ENCODE results near the gene BICC1.

Gene BICC1

GRCh38 chr10:58512491-58513187, at the start of gene BICC1:
Gene BICC1 (plus strand): TSS chr10:58512872. CDS start chr10:58513144, 272 bp downstream.
- TF ChIP-seq CTCF (IDR thresholded peaks at IDR 0.05; ENCODE audit: low read depth, low read length, missing control alignments): no peak
- DNase-seq (ENCODE audit: low read depth): no peak
- in situ Hi-C loops (cut with HindIII; ENCODE audit: low sequenced_read_pairs): no loop called here
- peak within 1 kb of the TSS; percentile 75 for H3K4me3 ChIP-seq (ENCODE audit: low read depth, low read length)

DNA sequence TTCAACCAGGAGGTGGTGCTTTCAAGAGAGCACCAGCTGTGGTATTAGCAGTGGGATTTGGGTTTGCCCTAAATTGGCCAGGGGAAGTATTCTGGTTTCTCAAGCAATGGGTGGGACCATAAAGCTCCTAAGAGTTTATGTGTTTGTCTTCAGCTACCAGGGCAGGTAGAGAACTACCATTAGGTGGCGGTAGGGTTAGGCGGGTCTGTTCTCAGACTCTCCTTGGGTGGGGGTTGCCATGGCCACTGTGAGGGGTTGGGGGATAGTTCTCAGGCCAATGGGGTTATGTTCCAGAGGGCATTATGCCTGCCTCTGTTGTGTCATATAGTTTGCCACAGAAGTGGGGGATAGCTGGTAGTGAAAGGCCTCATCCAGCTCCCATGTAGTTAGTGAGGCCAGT, 47.7 kb upstream of the BICC1 start:
- no peak for TF ChIP-seq CTCF (IDR thresholded peaks at IDR 0.05; ENCODE audit: low read depth, low read length, missing control alignments)
- no peak overlapping the region for H3K4me3 ChIP-seq (ENCODE audit: low read depth, low read length)
- no peak for DNase-seq (ENCODE audit: low read depth)
- in situ Hi-C loops (cut with HindIII; ENCODE audit: low sequenced_read_pairs): no loop called here

DNA sequence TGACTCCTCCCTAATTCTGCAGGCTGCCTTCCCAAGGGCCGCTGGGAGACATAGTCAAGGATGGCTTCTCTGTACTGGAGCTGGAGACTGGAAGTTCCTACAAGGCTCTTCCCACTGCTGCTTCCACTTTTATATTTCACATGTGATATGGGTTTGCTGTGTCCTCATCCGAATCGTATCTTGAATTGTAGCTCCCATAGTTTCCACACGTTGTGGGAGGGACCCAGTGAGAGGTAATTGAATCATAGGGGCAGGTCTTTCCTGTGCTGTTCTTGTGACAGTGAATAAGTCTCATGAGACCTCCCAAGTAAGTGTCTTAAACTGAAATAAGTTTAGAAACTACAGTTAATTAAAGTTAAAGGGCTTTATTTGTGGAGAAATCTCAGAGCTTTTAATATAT, 47.0 kb upstream of the BICC1 start:
- TF ChIP-seq CTCF (IDR thresholded peaks at IDR 0.05; ENCODE audit: low read depth, low read length, missing control alignments): no peak
- in situ Hi-C loops (cut with HindIII; ENCODE audit: low sequenced_read_pairs): no loop called here
- no peak overlapping the region for H3K4me3 ChIP-seq (ENCODE audit: low read depth, low read length)
- DNase-seq (ENCODE audit: low read depth): no peak

DNA sequence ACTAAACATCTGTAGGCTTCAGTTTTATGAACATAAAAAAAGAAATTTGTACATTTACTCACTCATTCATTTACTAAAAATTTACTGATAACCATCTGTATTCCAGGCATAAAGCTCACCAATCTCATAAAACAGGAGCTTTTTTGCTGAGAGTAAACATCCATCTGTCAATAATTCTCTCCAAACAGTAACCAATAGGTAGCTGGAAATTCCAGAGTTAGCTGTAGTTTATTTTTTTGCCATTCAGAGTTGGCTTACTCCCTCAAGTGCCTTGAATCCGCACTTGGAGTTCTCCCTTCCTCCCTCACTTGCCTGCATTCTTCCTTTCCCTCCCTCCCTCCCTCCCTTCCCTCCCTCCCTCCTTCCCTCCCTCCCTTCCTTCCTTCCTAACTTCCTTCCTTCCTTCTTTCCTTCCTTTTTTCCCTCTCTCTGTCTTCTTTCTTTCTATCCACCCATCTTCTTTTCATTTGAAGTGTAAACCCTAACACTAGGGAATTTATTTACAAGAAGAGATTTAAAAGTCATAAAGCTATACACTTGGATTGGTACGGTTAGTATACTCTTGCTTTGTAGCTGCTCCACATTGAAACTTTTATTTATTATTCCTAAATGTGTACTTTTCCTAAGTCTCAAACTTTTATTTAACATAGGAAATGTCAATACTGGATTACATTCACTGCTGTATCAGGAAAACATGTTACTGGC, 44.6 kb upstream of the BICC1 start:
- H3K4me3 ChIP-seq (ENCODE audit: low read depth, low read length): no peak overlapping the region
- no peak for DNase-seq (ENCODE audit: low read depth)
- no peak for TF ChIP-seq CTCF (IDR thresholded peaks at IDR 0.05; ENCODE audit: low read depth, low read length, missing control alignments)
- in situ Hi-C loops (cut with HindIII; ENCODE audit: low sequenced_read_pairs): no loop called here

DNA sequence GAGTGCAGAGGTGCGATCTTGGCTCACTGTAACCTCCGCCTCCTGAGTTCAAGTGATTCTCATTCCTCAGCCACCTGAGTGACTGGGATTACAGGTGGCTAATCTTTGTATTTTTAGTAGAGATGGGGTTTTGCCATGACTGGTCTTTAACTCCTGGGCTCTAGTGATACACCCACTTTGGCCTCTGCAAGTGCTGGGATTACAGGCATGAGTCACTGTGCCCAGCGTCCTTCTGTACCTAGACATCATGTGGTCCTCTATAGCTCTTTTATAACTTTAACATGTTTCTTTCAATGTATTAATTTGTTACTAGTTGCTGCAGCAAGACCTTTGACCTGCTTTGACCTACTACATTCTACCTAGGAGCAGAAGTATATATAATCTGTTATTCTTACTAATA, 38.7 kb upstream of the BICC1 start:
- no peak for DNase-seq (ENCODE audit: low read depth)
- in situ Hi-C loops (cut with HindIII; ENCODE audit: low sequenced_read_pairs): no loop called here
- no peak for TF ChIP-seq CTCF (IDR thresholded peaks at IDR 0.05; ENCODE audit: low read depth, low read length, missing control alignments)
- H3K4me3 ChIP-seq (ENCODE audit: low read depth, low read length): no peak overlapping the region

- DNase-seq (ENCODE audit: low read depth): peak; percentile 58
- in situ Hi-C loops (cut with HindIII; ENCODE audit: low sequenced_read_pairs): no loop called here
- no peak for TF ChIP-seq CTCF (IDR thresholded peaks at IDR 0.05; ENCODE audit: low read depth, low read length, missing control alignments)
- no peak overlapping the region for H3K4me3 ChIP-seq (ENCODE audit: low read depth, low read length)
Measured at GRCh38 chr10:58475322-58476277, 37.1 kb upstream of the BICC1 start.

Data from astrocyte of the cerebellum (primary cell).